ENCODE measurements around the gene FASTKD1.

Gene FASTKD1

GRCh38 chr2:169504651-169505050 is 69.0 kb downstream of the FASTKD1 start:
- no peak for DNase-seq

DNA sequence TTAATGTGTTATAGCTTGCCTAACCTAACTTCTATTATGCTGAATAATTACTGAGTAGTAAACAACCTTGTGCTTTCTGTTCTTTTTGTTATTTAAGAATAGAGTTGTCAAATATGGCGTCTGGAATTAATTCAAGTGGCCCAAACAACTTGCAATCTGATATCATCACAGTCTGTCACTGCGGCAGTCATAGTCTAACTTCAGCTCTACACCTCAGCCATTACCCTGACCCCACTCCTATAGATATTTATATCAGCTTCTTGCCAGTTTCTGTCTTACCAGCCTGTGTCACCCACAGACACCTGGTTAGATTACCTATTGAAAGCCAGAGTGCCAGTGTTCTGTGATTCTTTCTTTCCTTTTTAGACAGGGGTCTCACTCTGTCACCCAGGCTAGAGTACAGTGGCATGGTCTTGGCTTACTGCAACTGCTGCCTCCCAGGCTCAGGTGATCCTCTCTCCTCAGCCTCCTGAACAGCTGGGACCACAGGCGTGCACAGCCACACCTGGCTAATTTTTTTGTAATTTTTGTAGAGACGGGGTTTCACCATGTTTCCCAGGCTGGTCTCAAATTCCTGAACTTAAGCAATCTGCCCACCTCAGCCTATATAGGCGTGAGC is 78.2 kb downstream of the FASTKD1 start:
- DNase-seq: no peak

- DNase-seq: no peak
Observed at GRCh38 chr2:169493360-169493759, 80.3 kb downstream of the FASTKD1 start.

GRCh38 chr2:169491378-169491777 is 82.3 kb downstream of the FASTKD1 start:
- DNase-seq: no peak

DNA sequence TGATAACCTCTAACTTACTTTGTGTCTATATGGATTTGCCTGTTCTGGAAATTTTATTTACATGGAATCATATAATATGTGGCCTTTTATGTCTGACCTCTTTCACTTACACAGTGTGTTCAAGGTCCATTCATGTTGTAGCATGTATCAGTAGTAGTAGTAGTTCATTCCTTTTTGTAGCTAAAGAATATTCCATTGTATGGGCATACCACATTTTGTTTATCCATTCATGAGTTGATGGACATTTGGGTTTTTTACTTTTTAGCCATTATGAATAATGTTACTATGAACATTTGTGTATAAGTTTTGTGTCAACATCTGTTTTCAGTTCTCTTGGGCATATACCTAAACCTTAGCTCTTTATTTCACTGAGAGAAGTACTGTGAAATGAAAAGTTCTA is 82.8 kb downstream of the FASTKD1 start:
- no peak for DNase-seq

- no peak for DNase-seq
Observed at GRCh38 chr2:169486487-169486886, 87.2 kb downstream of the FASTKD1 start.

DNA sequence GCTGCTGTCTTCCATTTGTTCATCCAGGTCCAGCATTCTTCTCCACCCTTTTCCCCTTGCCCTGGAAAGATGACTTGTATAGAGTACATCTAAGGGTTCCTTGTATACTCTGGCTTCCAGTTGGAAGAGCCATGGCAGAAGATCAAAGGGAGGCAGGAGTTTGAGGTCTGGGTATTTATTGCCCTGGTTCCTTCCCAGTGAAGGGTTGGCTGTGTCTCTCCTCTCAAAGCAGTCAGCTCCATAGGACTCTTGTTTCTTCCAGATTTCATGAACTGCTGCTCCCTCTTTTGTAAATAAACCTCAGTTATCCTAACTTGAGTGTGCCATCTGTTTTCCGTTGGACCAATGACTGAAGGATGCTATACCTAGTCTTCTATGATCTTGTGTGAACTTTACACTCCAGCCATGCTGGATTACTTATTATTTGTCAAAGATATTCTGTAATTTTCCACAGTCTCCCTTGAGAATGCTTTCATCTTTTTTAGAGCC is 88.0 kb downstream of the FASTKD1 start:
- DNase-seq: no peak

DNA sequence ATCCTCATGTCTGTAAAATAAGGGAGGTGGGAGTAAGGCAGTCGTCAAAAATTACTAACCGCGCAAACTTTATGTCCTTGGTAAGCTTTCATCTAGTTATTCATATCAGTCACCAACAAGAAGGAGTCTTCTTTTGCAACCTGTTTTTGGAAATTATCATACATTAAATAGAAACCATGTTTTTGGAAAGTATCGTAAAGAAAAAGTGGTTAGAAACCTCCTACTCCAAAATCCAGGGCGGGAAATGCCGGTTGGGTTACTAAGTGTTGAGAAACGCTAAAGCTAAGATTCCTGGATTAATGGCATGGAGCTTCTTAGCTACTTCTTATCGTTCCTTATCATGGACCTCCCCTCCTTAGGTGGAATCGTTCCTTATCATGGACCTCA is 93.6 kb downstream of the FASTKD1 start:
- DNase-seq: no peak

Measured in NCI-H1436 treated with DMSO at 0.1 percent for 48 hours (cell line).